ENCODE results near the gene HCLS1. TPM values are rescaled to one million over a fixed set of nuclear protein-coding genes. Genes with fewer than 3 reads are reported as not detected.

The HCLS1 gene
- total and polyA plus RNA-seq, 2 donors from 2014 or later = 11.7 to 102 TPM

DNA sequence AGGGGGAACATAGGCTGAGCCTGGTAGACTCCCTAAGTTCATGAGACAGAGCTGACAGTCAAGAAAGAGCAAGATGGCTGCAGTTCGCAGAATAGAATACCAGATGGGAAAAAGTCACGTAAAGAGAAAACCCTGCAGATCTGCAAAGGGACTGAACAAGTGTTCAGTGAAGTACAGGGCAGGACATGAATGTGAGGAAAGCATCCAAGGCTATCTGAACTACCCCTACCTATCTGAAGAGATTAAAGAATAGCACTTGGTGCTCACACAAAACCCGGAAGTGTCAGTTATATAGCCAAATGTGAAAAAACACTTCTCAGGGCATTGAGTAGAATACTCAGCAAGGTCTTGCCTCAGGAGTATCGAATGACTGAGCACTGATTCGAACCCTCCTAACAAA lies 44.8 kb upstream of the HCLS1 start:
- no peak for TF ChIP-seq CTCF (IDR thresholded peaks at IDR 0.05; ENCODE audit: borderline replicate concordance, extremely low read depth, insufficient read depth)
- H3K27me3 ChIP-seq (ENCODE audit: control insufficient read depth, insufficient read depth, low read length) = no peaks in the 10 kb centered on the region
- no peak overlapping the region for H3K4me3 ChIP-seq (ENCODE audit: low read length in 3 of 3)
- FAIRE-seq (no peak), DNase-seq (no peak)
- H3K4me1 ChIP-seq (ENCODE audit: control insufficient read depth in 2 of 3, insufficient read depth in 2 of 3, low read depth in 1 of 3, low read length in 3 of 3) = no peaks in the 10 kb centered on the region
- H3K36me3 ChIP-seq (ENCODE audit: control insufficient read depth in 2 of 3, insufficient read depth in 3 of 3, low read length in 3 of 3) = peaks cover 5 to 7% (median 6%) of the 10 kb centered on the region in 3 donors
- H3K9me3 ChIP-seq (ENCODE audit: control insufficient read depth in 2 of 3, insufficient read depth in 1 of 3, low read length in 3 of 3) = no peaks in the 10 kb centered on the region
- intact Hi-C loops (cut with DNase I) = no loop called here
- no peak overlapping the region for H3K9ac ChIP-seq (ENCODE audit: low read length in 3 of 3)
- H3K27ac ChIP-seq (ENCODE audit: low read depth in 2 of 2, low read length in 2 of 2) = no peak overlapping the region

DNA sequence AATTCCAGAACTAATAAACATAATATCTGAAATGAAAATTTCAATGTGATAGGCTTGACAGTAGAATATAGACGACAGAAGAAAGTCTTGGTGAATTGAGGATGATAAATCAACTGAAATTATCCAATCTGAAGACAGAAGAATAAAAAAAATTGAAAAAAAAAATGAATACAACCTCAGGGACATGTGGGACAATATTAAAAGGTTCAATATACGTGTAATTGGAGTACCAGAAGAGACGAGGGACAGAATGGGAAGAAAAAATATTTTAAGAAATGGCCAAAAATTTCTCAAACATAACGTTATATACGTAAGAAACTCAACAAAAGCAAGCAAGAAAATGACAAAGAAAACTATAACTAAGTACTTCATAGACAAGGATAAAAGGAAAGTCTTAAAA lies 43.3 kb upstream of the HCLS1 start:
- intact Hi-C loops (cut with DNase I) = no loop called here
- FAIRE-seq (no peak), DNase-seq (no peak)
- Histone ChIP-seq H3K36me3 (ENCODE audit: control insufficient read depth in 2 of 3, insufficient read depth in 3 of 3, low read length in 3 of 3) (peaks cover 6 to 11% (median 7%) of the 10 kb centered on the region in 3 donors), H3K4me1 (ENCODE audit: control insufficient read depth in 2 of 3, insufficient read depth in 2 of 3, low read depth in 1 of 3, low read length in 3 of 3) (no peaks in the 10 kb centered on the region), H3K27me3 (ENCODE audit: control insufficient read depth, insufficient read depth, low read length) (no peaks in the 10 kb centered on the region), H3K9me3 (ENCODE audit: control insufficient read depth in 2 of 3, insufficient read depth in 1 of 3, low read length in 3 of 3) (no peaks in the 10 kb centered on the region), H3K27ac (ENCODE audit: low read depth in 2 of 2, low read length in 2 of 2) (no peak overlapping the region), H3K4me3 (ENCODE audit: low read length in 3 of 3) (no peak overlapping the region), H3K9ac (ENCODE audit: low read length in 3 of 3) (no peak overlapping the region)
- no peak for TF ChIP-seq CTCF (IDR thresholded peaks at IDR 0.05; ENCODE audit: borderline replicate concordance, extremely low read depth, insufficient read depth)

- intact Hi-C loops (cut with DNase I) = no loop called here
- FAIRE-seq (no peak), DNase-seq (peak in 1 of 5 donors; percentile 32)
- H3K9me3 ChIP-seq (ENCODE audit: control insufficient read depth in 2 of 3, insufficient read depth in 1 of 3, low read length in 3 of 3) = no peaks in the 10 kb centered on the region
- peaks cover 8 to 21% (median 14%) of the 10 kb centered on the region in 3 donors for H3K36me3 ChIP-seq (ENCODE audit: control insufficient read depth in 2 of 3, insufficient read depth in 3 of 3, low read length in 3 of 3)
- H3K27ac ChIP-seq (ENCODE audit: low read depth in 2 of 2, low read length in 2 of 2) = no peak overlapping the region
- no peaks in the 10 kb centered on the region for H3K27me3 ChIP-seq (ENCODE audit: control insufficient read depth, insufficient read depth, low read length)
- TF ChIP-seq CTCF (IDR thresholded peaks at IDR 0.05; ENCODE audit: borderline replicate concordance, extremely low read depth, insufficient read depth) = no peak
- H3K4me3 ChIP-seq (ENCODE audit: low read length in 3 of 3) = no peak overlapping the region
- H3K4me1 ChIP-seq (ENCODE audit: control insufficient read depth in 2 of 3, insufficient read depth in 2 of 3, low read depth in 1 of 3, low read length in 3 of 3) = peaks cover 0 to 2% (median 0%) of the 10 kb centered on the region in 3 donors
- no peak overlapping the region for H3K9ac ChIP-seq (ENCODE audit: low read length in 3 of 3)
These were observed 38.2 kb upstream of the HCLS1 start for GRCh38 chr3:121698901-121699300.

- no peak overlapping the region for H3K4me3 ChIP-seq (ENCODE audit: low read length in 3 of 3)
- FAIRE-seq (no peak), DNase-seq (peak in 1 of 5 donors; percentile 27)
- TF ChIP-seq CTCF (IDR thresholded peaks at IDR 0.05; ENCODE audit: borderline replicate concordance, extremely low read depth, insufficient read depth) = no peak
- H3K27ac ChIP-seq (ENCODE audit: low read depth in 2 of 2, low read length in 2 of 2) = no peak overlapping the region
- no peak overlapping the region for H3K9ac ChIP-seq (ENCODE audit: low read length in 3 of 3)
- peaks cover 0 to 2% (median 0%) of the 10 kb centered on the region in 3 donors for H3K4me1 ChIP-seq (ENCODE audit: control insufficient read depth in 2 of 3, insufficient read depth in 2 of 3, low read depth in 1 of 3, low read length in 3 of 3)
- no peaks in the 10 kb centered on the region for H3K9me3 ChIP-seq (ENCODE audit: control insufficient read depth in 2 of 3, insufficient read depth in 1 of 3, low read length in 3 of 3)
- no peaks in the 10 kb centered on the region for H3K27me3 ChIP-seq (ENCODE audit: control insufficient read depth, insufficient read depth, low read length)
- intact Hi-C loops (cut with DNase I) = no loop called here
- peaks cover 8 to 21% (median 14%) of the 10 kb centered on the region in 3 donors for H3K36me3 ChIP-seq (ENCODE audit: control insufficient read depth in 2 of 3, insufficient read depth in 3 of 3, low read length in 3 of 3)
These were observed 37.8 kb upstream of the HCLS1 start for GRCh38 chr3:121698476-121698875.
